BE2C (cell line): ENCODE data around the gene ZNF804B.

Experiments used
- DNase-seq: peaks from one replicate; pipeline ENCODE4 v3.0.0-alpha.2; 2020
- H3K27me3 ChIP-seq: fragments of 250-450 bp; sonication (Bioruptor Pico); 2 replicates; pipeline ENCODE4 v1.5.1; 2020; ENCODE audit warnings: mild to moderate bottlenecking
- H3K36me3 ChIP-seq: fragments of 250-450 bp; sonication (Bioruptor Pico); 2 replicates; pipeline ENCODE4 v1.5.1; 2020; ENCODE audit warnings: mild to moderate bottlenecking
- H3K4me1 ChIP-seq: fragments of 250-450 bp; sonication (Bioruptor Pico); 2 replicates; pipeline ENCODE4 v1.5.1; 2020
- H3K4me3 ChIP-seq: 2 replicates; pipeline ENCODE4 v1.5.1; 2011; ENCODE audit warnings: low read depth, low read length
- H3K9me3 ChIP-seq: fragments of 250-450 bp; sonication (Bioruptor Pico); 2 replicates; pipeline ENCODE4 v1.5.1; 2020
- CTCF ChIP-seq: IDR thresholded peaks from 2 replicates; pipeline ENCODE4 v1.5.1; 2012; ENCODE audit warnings: mild to moderate bottlenecking, low read depth, low read length

Gene ZNF804B

GRCh38 chr7:89357121-89357520 lies 597.6 kb downstream of the ZNF804B start:
- no peak for DNase-seq
- no peak overlapping the region for H3K4me3 ChIP-seq
- no peaks in the 10 kb centered on the region for H3K4me1 ChIP-seq
- no peaks in the 10 kb centered on the region for H3K36me3 ChIP-seq
- no peak for TF ChIP-seq CTCF
- no peaks in the 10 kb centered on the region for H3K9me3 ChIP-seq
- H3K27me3 ChIP-seq = no peaks in the 10 kb centered on the region

GRCh38 chr7:89377219-89377618 lies 617.7 kb downstream of the ZNF804B start:
- Histone ChIP-seq H3K4me3 (no peak overlapping the region), H3K27me3 (no peaks in the 10 kb centered on the region), H3K9me3 (no peaks in the 10 kb centered on the region), H3K36me3 (no peaks in the 10 kb centered on the region), H3K4me1 (no peaks in the 10 kb centered on the region)
- DNase-seq = no peak
- no peak for TF ChIP-seq CTCF

GRCh38 chr7:89385411-89385810 lies 625.9 kb downstream of the ZNF804B start:
- Histone ChIP-seq H3K4me3 (no peak overlapping the region), H3K27me3 (no peaks in the 10 kb centered on the region), H3K36me3 (no peaks in the 10 kb centered on the region), H3K4me1 (no peaks in the 10 kb centered on the region), H3K9me3 (no peaks in the 10 kb centered on the region)
- no peak for TF ChIP-seq CTCF
- no peak for DNase-seq
